ENCODE results near the gene WDR47. TPM values are rescaled to one million over a fixed set of nuclear protein-coding genes. Genes with fewer than 3 reads are reported as not detected.
A peak's percentile ranks its signal among the peaks of the same experiment; 100 is the strongest.
"Not testable (repeated sequence)": the region's sequence is repeated elsewhere in the genome, so short reads cannot be mapped to it uniquely, and the experiment has no call there.

WDR47 gene
- total and polyA plus RNA-seq, 7 donors: 3.7 to 34.3 (median 16.0) TPM

- Histone ChIP-seq H3K36me3 (peaks cover 0 to 34% (median 5%) of the 10 kb centered on the region in 4 donors), H3K27me3 (no peaks in the 10 kb centered on the region), H3K27ac (no peak overlapping the region), H3K4me1 (peaks cover 0 to 20% (median 14%) of the 10 kb centered on the region in 4 donors), H3K4me3 (no peak overlapping the region), H3K9me3 (no peaks in the 10 kb centered on the region)
- TF ChIP-seq POLR2AphosphoS5 (IDR thresholded peaks at IDR 0.05) (no peak), POLR2A (IDR thresholded peaks at IDR 0.05) (no peak), EP300 (IDR thresholded peaks at IDR 0.05) (no peak), CTCF (IDR thresholded peaks at IDR 0.05) (no peak)
- DNase-seq: no peak
- intact Hi-C loops (cut with DNase I): no loop called here
- 85% methylated on average over 4 of the region's 4 CpGs for WGBS, 2 donors
Measured at GRCh38 chr1:108949044-108949443, 92.9 kb downstream of the WDR47 start.

- Histone ChIP-seq H3K4me1 (peaks cover 0 to 20% (median 14%) of the 10 kb centered on the region in 4 donors), H3K36me3 (peaks cover 0 to 44% (median 7%) of the 10 kb centered on the region in 4 donors), H3K27me3 (no peaks in the 10 kb centered on the region), H3K27ac (peak overlapping the region in 3 of 4 donors; percentile 46 to 58 (median 48)), H3K9me3 (no peaks in the 10 kb centered on the region), H3K4me3 (no peak overlapping the region)
- intact Hi-C loops (cut with DNase I): no loop called here
- 45 to 73% methylated on average over 6 of the region's 6 CpGs for WGBS, 2 donors
- no peak for TF ChIP-seq CTCF (IDR thresholded peaks at IDR 0.05)
- no peak for DNase-seq
Measured at GRCh38 chr1:108947871-108948525, 93.9 kb downstream of the WDR47 start.

- peaks cover 32 to 95% (median 50%) of the 10 kb centered on the region in 4 donors for H3K36me3 ChIP-seq
- TF ChIP-seq POLR2AphosphoS5 (IDR thresholded peaks at IDR 0.05) (no peak), CTCF (IDR thresholded peaks at IDR 0.05) (no peak), EP300 (IDR thresholded peaks at IDR 0.05) (no peak), POLR2A (IDR thresholded peaks at IDR 0.05) (no peak)
- no peak overlapping the region for H3K4me3 ChIP-seq
- H3K27ac ChIP-seq: no peak overlapping the region
- no peaks in the 10 kb centered on the region for H3K27me3 ChIP-seq
- H3K4me1 ChIP-seq: no peaks in the 10 kb centered on the region
- no peak for DNase-seq
- 95 to 96% methylated on average over 9 of the region's 9 CpGs for WGBS, 2 donors
- H3K9me3 ChIP-seq: no peaks in the 10 kb centered on the region
- intact Hi-C loops (cut with DNase I): no loop called here
Measured at GRCh38 chr1:108936170-108936569, 105.7 kb downstream of the WDR47 start.

- DNase-seq: no peak
- TF ChIP-seq POLR2A (IDR thresholded peaks at IDR 0.05) (no peak), POLR2AphosphoS5 (IDR thresholded peaks at IDR 0.05) (no peak), CTCF (IDR thresholded peaks at IDR 0.05) (no peak)
- no peak overlapping the region for H3K27ac ChIP-seq
- intact Hi-C loops (cut with DNase I): no loop called here
- H3K9me3 ChIP-seq: no peaks in the 10 kb centered on the region
- H3K27me3 ChIP-seq: no peaks in the 10 kb centered on the region
- H3K36me3 ChIP-seq: peaks cover 28 to 96% (median 61%) of the 10 kb centered on the region in 4 donors
- no peak overlapping the region for H3K4me3 ChIP-seq
- WGBS, 2 donors: 29 to 77% methylated on average over 5 of the region's 5 CpGs
- no peaks in the 10 kb centered on the region for H3K4me1 ChIP-seq
Measured at GRCh38 chr1:108933944-108934343, 108.0 kb downstream of the WDR47 start.

GRCh38 chr1:108927565-108927964, 114.3 kb downstream of the WDR47 start:
- H3K27me3 ChIP-seq; DNase-seq; H3K4me1 ChIP-seq; intact Hi-C loops (cut with DNase I); H3K9me3 ChIP-seq; H3K4me3 ChIP-seq; H3K27ac ChIP-seq: not testable (repeated sequence)
- WGBS, 2 donors: 94 to 97% methylated on average over 1 of the region's 1 CpG
- H3K36me3 ChIP-seq: peaks cover 13 to 100% (median 67%) of the 10 kb centered on the region in 4 donors
